GM18505 (cell line): Measurements from ENCODE around the gene SLC34A3.
A peak's percentile ranks its signal among the peaks of the same experiment; 100 is the strongest.
"Not testable (repeated sequence)": the region's sequence is repeated elsewhere in the genome, so short reads cannot be mapped to it uniquely, and the experiment has no call there.

Experiments
- ATAC-seq: cut with Tn5 transposase; IDR thresholded peaks from one replicate; pipeline ENCODE4 v1.9.1; 2021; ENCODE audit not compliant: unreplicated experiment
- POLR2A ChIP-seq: IDR thresholded peaks from 4 replicates; pipeline ENCODE4 v1.6.1; 2011; ENCODE audit warnings: borderline replicate concordance; ENCODE audit not compliant: insufficient read depth, insufficient read length; ENCODE audit errors: extremely low read depth

The SLC34A3 gene

DNA sequence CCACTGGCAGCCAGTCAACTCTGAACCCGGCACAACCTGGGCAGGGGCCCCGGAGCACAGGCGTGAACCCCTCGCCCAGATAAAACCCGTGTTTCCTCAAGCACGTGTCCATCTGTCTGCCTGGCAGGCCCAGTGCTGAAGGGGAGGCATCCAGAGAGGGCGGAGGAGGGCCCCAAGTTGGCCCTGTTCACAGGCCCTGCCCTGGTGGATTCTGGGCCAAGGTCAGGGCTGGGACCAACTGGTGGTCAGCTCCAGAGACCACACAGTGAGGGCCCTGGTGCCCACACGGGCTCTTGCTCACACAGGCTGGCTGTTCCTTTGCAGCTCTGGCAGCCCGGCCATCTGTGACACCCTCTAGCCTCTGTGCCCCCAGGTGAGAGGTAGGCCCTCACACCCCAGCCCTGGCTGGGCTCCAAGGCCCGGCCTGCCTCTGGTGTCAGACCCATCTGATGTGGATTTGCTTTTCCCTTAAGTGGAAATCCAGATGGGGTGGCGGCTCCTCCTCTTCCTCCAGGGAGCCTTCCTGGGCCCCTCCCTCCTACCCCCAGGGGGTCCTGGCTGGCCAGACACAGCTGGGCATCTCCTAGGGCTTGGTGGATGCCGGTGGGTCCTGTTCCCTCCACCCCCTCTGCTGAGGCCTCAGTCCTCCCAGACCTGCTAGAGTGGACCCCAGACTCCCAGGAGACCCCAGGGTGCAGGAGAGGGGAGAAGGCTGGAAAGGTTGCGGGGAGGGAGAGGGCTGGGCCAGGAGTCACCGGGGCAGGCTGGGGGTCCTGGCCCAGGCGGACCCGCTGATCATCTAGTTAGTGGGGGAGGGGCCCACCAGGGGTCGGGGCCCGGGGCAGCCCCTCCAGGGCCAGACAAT is 19.9 kb downstream of the SLC34A3 start:
- no peak for TF ChIP-seq POLR2A
- ATAC-seq, result no peak

GRCh38 chr9:137251194-137251461 is 20.4 kb downstream of the SLC34A3 start, which contains the start of gene STPG3:
STPG3 (plus strand) TSS chr9:137251286; CDS start chr9:137251287, 1 bp downstream.
- TF ChIP-seq POLR2A, result no peak
- ATAC-seq, result no peak

DNA sequence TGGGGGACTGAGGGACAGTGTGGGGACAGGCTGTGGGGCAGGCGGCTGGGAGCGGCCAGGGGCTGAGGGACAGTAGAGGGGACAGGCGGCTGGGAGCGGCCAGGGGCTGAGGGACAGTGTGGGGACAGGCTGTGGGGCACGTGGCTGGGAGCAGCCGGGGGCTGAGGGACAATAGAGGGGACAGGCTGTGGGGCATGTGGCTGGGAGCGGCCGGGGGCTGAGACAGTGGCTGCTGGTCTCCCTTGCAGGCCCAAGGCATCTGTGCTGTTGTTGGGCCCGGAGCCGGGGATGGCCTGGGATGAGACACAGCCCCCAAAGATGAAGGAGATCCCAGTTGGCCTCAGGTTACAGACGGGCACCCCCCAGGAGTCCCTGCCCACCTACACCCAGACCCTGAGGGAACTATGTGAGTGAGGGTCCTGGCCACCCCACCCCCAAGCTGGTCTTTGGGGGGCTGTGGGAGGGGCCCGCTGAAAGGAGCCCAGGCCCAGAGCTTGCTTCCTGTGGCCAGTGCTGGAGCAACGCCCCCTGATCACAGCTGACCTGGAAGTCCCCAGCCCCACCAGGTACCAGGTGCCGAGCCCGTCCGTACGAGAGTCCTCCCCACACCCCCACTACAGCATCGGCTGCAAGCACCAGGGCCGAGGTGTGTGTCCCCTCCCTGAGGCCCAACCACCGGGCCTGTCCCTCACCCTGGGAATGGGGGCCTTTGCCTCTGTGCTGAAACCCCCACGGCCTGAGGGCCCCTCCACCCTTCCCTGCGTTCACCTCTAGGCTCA is 21.0 kb downstream of the SLC34A3 start:
- no peak for TF ChIP-seq POLR2A
- ATAC-seq, result no peak

GRCh38 chr9:137252555-137253506 is 22.1 kb downstream of the SLC34A3 start:
- ATAC-seq, result no peak
- TF ChIP-seq POLR2A, result no peak

DNA sequence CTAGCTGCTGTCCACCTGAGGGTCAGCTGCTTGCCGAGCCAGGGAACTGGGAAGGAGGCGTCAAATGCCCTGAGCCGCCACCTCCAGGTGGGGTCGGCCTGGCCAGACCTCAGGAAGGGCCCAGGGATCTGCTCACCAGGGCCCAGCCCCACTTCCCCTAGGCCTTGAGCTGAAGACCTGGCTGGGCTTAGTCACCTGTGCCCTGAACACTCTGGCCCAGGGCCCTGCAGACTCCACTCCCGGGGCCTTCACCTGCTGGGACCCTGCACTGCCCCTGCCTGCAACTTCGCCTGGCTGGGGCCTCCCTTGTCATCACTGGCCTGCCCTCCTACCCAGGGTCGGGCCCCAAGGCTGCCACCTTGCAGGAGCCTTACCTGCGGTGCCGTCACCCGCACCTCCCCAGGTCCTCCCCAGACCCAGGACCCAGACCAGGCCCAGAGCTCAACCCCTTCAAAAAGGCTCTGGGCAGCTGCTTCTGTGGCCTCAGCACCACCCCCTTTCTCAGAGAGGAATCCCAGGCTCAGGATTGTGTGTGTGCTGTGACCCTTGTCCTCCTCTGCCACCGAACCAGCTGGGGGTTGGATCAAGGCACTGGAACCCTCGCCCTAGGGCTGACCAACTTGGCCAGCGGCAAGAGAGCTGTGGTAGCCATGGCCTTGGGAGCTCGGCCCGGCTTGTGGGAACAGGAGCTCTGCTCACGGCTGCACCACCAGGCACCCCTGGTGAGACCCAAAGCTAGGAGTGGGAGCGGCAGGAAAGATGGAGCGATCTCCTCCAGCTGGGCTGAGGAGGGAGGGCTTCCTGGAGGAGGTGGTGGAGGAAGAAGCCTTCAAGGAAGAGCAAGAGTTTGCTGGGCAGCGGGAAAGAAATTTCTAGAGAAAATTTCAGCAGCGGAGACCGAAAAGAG is 23.3 kb downstream of the SLC34A3 start:
- no peak for ATAC-seq

GRCh38 chr9:137254624-137255447 is 24.1 kb downstream of the SLC34A3 start, which contains the start of gene NELFB:
NELFB (plus strand) TSS chr9:137255327.
- peak; percentile 77 for ATAC-seq
- peak; percentile 63 for TF ChIP-seq POLR2A

More for the DNA sequence above, 23.3 kb downstream of the SLC34A3 start:
- no peak for TF ChIP-seq POLR2A

DNA sequence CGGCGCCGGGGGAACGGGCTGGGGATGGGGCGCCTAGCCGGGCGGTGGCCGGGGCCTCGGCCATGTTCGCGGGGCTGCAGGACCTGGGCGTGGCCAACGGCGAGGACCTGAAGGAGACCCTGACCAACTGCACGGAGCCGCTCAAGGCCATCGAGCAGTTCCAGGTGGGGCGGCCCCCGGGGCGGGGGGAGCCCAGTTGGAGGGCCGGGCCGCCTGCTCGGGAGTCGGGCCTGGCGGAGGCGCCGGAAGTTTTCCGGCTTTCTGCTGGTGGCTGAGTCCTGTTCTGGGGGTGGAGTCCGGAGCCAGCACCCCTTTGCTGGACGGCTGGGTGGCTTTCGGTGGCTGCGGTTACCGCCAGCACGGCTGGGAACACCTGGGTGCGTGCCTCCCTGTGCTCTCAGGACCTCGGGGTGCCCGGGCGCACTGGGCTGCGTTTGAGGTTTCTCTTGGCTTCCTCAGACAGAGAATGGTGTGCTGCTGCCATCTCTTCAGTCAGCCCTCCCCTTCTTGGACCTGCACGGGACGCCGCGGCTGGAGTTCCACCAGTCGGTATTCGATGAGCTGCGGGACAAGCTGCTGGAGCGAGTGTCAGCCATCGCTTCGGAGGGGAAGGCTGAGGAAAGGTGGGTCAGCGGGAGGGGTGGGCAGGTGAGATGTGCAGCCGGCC is 24.9 kb downstream of the SLC34A3 start:
- no peak for ATAC-seq

GRCh38 chr9:137256362-137256761 is 25.7 kb downstream of the SLC34A3 start:
- ATAC-seq, result no peak
- no peak for TF ChIP-seq POLR2A

More for the DNA sequence above, 24.9 kb downstream of the SLC34A3 start:
- no peak for TF ChIP-seq POLR2A

- no peak for TF ChIP-seq POLR2A
- no peak for ATAC-seq
Observed at GRCh38 chr9:137256856-137257255, 26.2 kb downstream of the SLC34A3 start.

GRCh38 chr9:137262173-137262908 is 31.6 kb downstream of the SLC34A3 start:
- not testable (repeated sequence) for ATAC-seq
